ENCODE results near the gene TIMM10.

Gene TIMM10

DNA sequence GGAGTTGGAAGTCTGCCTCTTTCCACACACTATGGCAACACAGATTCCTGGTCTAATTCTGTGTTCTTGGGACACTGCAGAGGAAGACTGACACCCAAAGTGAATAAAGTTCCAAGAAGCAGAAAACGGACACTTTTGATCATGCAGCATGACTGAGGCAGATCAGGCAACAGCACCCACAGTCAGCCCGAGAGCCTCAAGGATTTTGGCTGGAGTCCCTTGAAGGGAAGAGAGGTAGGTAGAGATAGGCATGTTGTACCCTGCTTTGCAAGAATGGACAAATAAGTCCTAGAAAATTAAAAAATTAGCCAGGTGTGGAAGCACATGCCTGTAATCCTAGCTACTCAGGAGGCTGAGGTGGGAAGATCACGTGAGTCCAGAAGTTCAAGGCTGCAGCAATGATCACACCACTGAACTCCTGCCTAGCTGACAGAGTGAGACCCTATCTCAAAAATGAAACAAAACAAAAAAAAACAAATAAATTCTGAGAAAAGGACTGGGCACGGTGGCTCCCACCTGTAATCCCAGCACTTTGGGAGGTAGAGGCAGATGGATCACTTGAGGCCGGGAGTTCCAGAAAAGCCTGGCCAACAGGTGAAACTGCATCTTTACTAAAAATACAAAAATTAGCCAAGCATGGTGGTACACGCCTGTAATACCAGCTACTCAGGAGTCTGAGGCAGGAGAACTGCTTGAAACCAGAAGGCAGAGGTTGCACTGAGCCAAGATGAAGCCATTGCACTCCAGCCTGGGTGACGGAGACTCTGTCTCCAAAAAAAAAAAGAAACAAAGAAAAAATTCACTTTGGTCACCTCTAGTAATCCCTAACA lies 22.0 kb downstream of the TIMM10 start:
- in situ Hi-C loops (cut with HindIII; ENCODE audit: low sequenced_read_pairs) = loop anchor here (25.0 kb wide), 1 partner anchor 171 kb away; the partner anchor contains the start of genes P2RX3 and SSRP1

DNA sequence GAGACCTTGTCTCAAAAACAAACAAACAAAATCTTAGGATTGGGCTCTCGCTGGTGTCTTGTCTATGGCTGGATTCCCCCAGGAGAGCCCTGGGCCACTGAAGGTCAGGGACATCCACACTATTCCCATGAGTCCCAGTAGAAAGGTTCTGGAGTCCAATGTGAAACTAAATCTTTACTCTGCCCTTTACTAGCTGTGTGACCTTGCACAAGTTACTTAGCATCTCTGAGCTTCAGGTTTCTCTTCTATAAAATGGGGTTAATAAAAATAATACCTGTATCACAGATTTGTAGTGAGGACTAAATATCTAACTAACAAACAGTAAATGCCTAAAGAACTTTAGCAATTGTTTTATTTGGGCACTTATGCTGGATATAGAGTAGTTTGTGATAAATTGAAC lies 24.0 kb downstream of the TIMM10 start:
- in situ Hi-C loops (cut with HindIII; ENCODE audit: low sequenced_read_pairs) = loop anchor here (25.0 kb wide), 1 partner anchor 169 kb away; the partner anchor contains the start of genes P2RX3 and SSRP1

DNA sequence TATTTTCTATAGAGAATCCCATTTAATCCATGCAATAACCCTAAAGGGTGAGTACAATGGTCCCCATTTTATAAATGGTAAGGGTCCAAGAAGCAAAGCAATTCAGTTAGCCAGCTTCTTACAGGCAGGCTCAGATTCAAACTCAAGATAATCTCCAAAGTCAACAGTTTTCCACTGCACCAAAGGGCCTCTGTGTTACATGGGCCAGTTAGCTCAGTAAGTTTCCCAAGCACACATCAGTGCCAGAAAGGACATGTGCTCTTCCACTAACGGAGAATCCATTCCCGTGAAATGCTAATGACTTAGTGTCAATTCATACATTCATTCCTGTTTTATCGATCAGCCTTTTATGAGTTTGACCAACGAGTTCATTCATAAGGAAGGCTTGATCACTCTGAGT lies 26.0 kb downstream of the TIMM10 start:
- in situ Hi-C loops (cut with HindIII; ENCODE audit: low sequenced_read_pairs) = loop anchor here (25.0 kb wide), 1 partner anchor 167 kb away; the partner anchor contains the start of genes P2RX3 and SSRP1

- in situ Hi-C loops (cut with HindIII; ENCODE audit: low sequenced_read_pairs) = loop anchor here (25.0 kb wide), 1 partner anchor 166 kb away; the partner anchor contains the start of genes P2RX3 and SSRP1
Observed at GRCh38 chr11:57502870-57503269, 27.7 kb downstream of the TIMM10 start.

DNA sequence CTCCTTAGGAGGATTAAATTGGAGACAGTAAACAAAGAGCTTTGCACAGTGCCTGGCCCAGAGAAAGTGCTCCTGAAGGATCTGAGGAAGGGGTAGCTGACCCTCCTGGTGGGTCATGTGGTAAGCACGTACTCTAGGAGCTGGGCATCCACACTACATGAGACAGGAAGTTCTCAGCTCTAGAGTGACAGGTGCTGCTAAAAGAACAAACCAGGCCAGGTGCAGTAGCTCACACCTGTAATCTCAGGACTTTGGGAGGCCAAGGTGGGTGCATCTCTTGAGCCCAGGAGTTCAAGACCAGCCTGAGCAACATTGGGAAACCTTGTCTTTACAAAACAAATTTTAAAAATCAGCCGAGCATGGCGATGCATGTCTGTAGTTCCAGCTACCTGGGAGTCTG lies 28.2 kb downstream of the TIMM10 start:
- in situ Hi-C loops (cut with HindIII; ENCODE audit: low sequenced_read_pairs) = loop anchor here (25.0 kb wide), 1 partner anchor 165 kb away; the partner anchor contains the start of genes P2RX3 and SSRP1

GRCh38 chr11:57501953-57502352 lies 28.6 kb downstream of the TIMM10 start:
- in situ Hi-C loops (cut with HindIII; ENCODE audit: low sequenced_read_pairs) = loop anchor here (25.0 kb wide), 1 partner anchor 165 kb away; the partner anchor contains the start of genes P2RX3 and SSRP1

- in situ Hi-C loops (cut with HindIII; ENCODE audit: low sequenced_read_pairs) = loop anchor here (25.0 kb wide), 1 partner anchor 164 kb away; the partner anchor contains the start of genes P2RX3 and SSRP1
Observed at GRCh38 chr11:57500926-57501325, 29.6 kb downstream of the TIMM10 start.

DNA sequence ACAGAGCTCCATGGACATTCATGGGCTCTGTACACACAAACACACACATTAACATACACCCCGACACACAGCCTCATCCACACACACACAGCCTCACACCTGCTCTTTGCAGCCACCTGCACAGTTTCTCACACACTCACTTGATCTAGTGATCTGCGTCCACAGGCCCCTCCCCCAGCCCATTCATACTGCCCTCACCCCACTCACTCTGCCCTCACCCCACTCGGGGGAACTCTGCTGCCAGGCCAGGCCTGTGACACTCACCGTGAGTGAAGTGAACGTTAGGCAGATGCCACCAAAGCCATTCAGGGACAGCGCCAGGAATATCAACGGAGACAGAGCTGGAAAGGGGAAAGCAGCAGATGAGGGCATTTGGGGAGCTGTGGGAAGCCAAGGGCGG lies 30.0 kb downstream of the TIMM10 start:
- in situ Hi-C loops (cut with HindIII; ENCODE audit: low sequenced_read_pairs) = loop anchor here (25.0 kb wide), 1 partner anchor 163 kb away; the partner anchor contains the start of genes P2RX3 and SSRP1

DNA sequence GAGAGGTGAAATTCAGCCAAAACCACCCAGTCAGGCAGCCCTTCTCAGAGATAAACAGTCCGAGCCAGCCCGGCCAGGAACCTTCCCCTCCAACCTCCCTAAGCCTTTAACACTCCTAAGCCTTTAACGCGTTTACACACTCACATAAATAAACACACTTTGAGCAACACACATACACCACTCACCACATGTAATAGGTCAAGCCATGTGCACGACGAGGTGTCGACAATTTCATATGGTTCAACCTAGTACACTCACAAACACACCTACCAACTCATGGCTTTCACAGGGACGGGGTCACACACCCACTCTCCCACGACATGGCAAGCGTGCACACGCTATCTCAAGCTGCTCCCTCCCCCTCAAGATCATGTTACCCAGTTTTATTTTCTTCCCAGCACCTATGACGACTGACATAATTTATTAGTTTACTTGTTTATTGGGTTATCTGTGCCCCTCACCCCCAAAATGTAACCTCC lies 30.5 kb downstream of the TIMM10 start:
- in situ Hi-C loops (cut with HindIII; ENCODE audit: low sequenced_read_pairs) = loop anchor here (25.0 kb wide), 1 partner anchor 163 kb away; the partner anchor contains the start of genes P2RX3 and SSRP1

GRCh38 chr11:57499413-57499982 lies 31.1 kb downstream of the TIMM10 start:
- in situ Hi-C loops (cut with HindIII; ENCODE audit: low sequenced_read_pairs) = no loop called here

DNA sequence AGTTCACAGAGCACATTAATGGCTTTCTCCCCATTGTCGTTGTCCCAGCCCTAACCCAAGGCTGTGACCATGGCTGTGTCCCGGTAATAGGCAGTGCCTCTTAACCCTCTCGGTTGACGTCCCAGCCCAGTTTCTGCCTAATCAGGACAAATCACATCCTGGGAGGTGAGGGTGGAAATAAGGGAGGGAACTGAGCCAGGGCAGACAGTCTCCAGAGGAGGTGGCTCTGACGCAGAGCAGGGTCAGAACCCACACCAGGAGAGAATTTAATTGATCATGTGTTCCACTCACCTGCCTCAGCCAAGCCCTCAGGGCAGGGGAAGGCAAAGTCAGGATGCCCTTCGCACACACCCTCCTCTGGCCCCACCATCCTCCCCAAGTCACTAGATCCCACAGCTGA lies 32.0 kb downstream of the TIMM10 start:
- in situ Hi-C loops (cut with HindIII; ENCODE audit: low sequenced_read_pairs) = no loop called here

GRCh38 chr11:57497303-57498247 lies 33.0 kb downstream of the TIMM10 start:
- in situ Hi-C loops (cut with HindIII; ENCODE audit: low sequenced_read_pairs) = no loop called here

GRCh38 chr11:57496109-57496820 lies 34.3 kb downstream of the TIMM10 start:
- in situ Hi-C loops (cut with HindIII; ENCODE audit: low sequenced_read_pairs) = no loop called here

GRCh38 chr11:57493507-57494503 lies 36.7 kb downstream of the TIMM10 start:
- in situ Hi-C loops (cut with HindIII; ENCODE audit: low sequenced_read_pairs) = no loop called here

- in situ Hi-C loops (cut with HindIII; ENCODE audit: low sequenced_read_pairs) = no loop called here
Observed at GRCh38 chr11:57491371-57492061, 39.0 kb downstream of the TIMM10 start.

DNA sequence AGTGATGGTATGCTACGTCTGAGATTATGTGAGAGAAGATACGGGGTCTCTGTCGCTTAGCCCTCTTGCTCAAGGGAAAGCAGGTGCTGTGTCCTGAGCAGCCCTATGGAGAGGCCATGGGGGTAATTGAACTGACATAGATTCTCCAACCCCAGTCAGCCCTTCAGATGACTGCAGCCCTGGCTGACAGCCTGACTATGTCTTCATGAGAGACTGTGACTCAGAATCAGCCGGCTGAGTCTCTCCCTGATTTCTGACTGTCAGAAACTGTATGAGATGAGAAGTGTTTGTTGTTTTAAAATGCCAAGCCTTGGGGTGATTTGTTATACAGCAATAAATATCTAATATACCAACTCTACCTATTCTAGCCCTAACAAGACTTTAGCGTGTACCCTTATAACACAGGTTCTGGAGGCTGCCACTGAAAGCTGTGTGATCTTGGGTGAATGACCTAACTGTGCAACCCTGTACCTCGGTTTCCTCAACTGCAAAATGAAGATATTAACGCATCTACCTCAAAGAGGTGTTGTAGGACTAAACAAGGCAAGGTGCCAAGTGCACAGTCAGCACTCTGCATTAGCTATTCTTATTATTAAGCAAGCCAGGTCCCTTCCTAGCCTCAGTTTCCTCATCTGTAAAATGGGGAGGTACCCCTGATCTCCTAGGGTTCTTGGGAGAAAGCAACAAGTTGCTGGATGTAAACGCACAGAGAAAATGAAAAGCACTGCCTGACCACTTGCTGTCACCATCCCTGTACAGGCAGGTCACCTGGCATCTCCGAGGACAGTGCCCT lies 39.9 kb downstream of the TIMM10 start:
- in situ Hi-C loops (cut with HindIII; ENCODE audit: low sequenced_read_pairs) = no loop called here
